T-helper 2 cell treated with Interferon-gamma antibody and Interleukin-4, amounts not matched to agents 100 ng/mL and 5 ng/mL, for 36 hours (primary cell): Measurements from ENCODE around the gene DTWD2. TPM values are rescaled to one million over a fixed set of nuclear protein-coding genes. Genes with fewer than 3 reads are reported as not detected.
"Not testable (repeated sequence)": the region's sequence is repeated elsewhere in the genome, so short reads cannot be mapped to it uniquely, and the experiment has no call there.

Experiments
- intact Hi-C: fragments of 100-400 bp; cut with micrococcal nuclease; formaldehyde crosslinking; loops from one replicate; pipeline ENCODE4 v1.15.1; 2023
- total RNA-seq: library from RNA; stranded (reverse); gene quantifications from 2 replicates; pipeline ENCODE4 v1.2.3, GENCODE V29; 2022

DTWD2 gene
- total RNA-seq, 1 donor from 2014 or later, result 2.8 TPM

GRCh38 chr5:118882666-118883065 lies 105.7 kb downstream of the DTWD2 start:
- intact Hi-C loops, result no loop called here

- intact Hi-C loops, result not testable (repeated sequence)
Measured at GRCh38 chr5:118876852-118877251, 111.5 kb downstream of the DTWD2 start.

DNA sequence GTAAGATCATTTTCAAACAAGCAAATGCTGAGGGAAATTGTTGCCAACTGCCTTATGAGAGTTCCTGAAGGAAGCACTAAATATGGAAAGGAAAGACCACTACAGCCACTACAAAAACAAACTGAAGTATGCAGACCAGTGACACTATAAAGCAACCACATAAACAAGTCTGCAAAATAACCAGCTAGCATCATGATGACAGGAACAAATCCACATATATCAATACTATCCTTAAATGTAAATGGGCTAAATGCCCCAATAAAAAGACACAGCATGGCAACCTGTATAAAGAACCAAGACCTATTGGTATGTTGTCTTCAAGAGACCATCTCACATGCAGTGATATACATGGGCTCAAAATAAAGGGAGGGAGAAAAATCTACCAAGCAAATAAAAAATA lies 113.2 kb downstream of the DTWD2 start:
- intact Hi-C loops, result no loop called here

- intact Hi-C loops, result no loop called here
Measured at GRCh38 chr5:118873417-118873816, 114.9 kb downstream of the DTWD2 start.

DNA sequence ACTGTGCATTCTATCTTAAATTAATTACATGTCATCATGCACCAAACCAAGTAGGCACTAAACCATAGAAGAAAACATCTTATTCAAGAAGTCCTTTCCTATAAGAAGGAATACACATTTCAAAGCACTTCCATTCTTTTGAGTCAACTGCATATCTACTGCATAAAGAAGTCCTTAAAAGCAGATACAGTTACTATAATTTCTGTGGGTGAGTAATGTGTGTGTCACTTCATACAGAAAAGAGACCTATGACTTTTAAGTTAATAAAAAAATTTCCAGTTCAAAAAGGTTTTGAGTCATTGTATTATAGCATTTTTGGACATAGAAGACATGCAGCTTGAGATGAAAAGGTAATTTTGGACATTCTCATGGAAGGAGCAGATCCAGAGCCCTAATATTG lies 125.0 kb downstream of the DTWD2 start:
- intact Hi-C loops, result no loop called here

GRCh38 chr5:118862596-118862995 lies 125.8 kb downstream of the DTWD2 start:
- intact Hi-C loops, result no loop called here

GRCh38 chr5:118857700-118858099 lies 130.6 kb downstream of the DTWD2 start:
- intact Hi-C loops, result no loop called here

DNA sequence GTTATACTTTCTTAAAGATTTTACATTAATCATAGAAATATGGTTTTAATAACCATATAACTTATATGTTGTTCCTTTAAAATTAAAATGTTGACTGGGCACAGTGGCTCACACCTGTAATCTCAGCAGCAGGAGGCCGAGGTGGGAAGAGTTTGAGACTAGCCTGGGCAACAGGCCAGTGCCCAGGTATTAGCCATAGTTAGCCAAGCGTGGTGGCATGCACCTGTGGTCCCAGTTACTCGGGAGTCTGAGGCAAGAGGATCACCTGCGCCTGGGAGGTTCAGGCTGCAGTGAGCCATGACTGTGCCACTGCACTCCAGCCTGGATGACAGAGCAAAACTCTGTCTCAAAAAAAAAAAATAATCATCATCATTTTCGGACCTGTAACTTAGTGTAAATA lies 133.5 kb downstream of the DTWD2 start:
- intact Hi-C loops, result no loop called here

DNA sequence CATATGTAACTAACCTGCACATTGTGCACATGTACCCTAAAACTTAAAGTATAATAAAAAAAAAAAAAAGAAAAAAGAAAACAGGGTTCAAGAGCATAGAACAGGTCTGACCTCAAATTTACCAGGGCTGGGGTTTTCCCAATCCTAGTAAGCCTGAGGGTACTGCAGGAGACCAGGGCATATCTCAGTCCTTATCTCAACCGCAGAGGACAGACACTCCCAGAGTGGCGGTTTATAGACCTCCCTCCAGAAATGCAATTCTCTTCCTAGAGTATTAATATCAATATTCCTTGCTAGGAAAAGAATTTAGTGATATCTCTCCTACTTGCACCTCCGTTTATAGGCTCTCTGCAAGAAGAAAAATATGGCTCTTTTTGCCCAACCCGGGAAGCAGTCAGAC lies 136.6 kb downstream of the DTWD2 start:
- intact Hi-C loops, result not testable (repeated sequence)

DNA sequence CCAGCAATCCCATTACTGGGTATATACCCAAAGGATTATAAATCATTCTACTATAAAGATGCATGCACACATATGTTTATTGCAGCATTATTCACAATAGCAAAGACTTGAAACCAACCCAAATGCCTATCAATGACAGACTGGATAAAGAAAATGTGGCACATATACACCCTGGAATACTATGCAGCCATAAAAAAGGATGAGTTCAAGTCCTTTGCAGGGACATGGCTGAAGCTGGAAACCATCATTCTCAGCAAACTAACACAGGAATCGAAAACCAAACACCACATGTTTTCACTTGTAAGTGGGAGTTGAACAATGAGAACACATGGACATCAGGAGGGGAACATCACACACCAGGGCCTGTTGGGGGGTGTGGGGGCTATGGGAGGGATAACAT lies 138.8 kb downstream of the DTWD2 start:
- intact Hi-C loops, result not testable (repeated sequence)

DNA sequence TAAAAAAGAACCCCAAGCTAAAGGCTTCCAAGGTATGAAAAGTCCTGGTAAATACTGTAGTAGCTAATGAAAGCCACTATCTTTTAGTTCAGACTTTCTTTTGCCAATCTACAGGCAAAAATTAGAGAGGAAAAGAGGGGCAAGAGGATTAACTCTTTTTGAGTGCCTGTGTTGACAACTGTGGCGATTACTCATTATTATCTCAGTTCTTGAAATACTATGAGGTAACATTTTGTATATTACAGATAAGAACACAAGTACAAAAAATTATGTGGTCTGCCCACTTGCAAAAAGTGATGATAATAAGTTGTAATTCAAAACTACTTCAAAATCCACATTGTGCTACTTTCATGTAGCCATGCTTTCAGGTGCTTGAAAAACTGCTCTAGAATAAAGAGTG lies 144.0 kb downstream of the DTWD2 start:
- intact Hi-C loops, result no loop called here

- intact Hi-C loops, result no loop called here
Measured at GRCh38 chr5:118834710-118835109, 153.6 kb downstream of the DTWD2 start.

DNA sequence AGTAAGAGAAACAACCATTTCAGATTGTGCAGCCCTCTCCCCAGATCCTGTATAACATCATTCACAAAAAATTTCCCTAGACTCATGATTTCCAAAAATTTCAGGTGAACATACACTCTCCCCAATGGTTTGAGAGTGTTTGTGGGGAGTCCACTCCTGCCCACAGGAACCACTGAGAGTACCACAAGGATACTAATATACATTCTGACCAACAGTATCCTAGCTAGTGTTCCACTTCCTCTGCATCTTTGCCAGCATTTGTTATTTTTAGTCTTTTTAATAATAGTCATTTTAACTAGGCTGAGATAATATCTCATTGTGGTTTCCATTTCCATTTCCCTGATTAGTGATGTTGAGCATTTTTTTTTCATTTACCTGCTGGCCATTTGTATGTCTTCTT lies 155.4 kb downstream of the DTWD2 start:
- intact Hi-C loops, result no loop called here

- intact Hi-C loops, result no loop called here
Measured at GRCh38 chr5:118825226-118825625, 163.1 kb downstream of the DTWD2 start.

DNA sequence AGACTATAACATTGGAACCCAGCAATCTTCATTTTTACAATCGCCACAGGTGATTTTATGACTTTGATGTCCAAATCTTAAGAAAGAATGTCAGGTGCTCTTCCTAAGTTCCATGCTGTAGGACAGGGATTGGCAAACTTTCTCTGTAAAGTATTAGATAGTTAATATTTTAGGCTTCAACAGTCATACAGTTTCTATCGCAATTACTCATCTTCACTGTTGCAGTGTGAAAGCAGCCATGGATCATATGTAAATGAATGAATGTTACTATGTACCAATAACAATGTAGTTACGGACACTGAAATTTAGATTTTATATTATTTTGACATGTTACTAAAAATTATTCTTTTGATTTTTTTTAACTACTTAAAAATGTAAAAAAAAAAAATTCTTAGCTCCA lies 169.7 kb downstream of the DTWD2 start:
- intact Hi-C loops, result no loop called here

- intact Hi-C loops, result no loop called here
Measured at GRCh38 chr5:118808441-118808840, 179.9 kb downstream of the DTWD2 start.

DNA sequence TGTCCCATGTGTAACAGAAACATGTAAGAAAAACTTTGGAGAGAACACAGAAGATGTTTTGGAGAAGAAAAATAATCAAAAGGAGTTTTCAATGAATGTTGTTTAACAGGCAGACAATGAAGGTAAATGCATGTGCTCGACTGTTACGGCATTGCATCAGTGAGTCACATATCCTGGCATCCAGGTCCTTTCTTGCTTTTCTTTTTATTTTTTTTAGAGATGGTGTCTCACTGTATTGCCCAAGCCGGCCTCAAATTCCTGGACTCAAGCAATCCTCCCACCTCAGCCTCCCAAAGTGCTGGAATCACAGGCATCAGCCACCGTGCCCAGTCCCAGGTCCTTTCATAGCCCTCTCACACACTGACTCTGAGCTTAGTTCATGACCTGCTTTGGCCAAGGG lies 181.8 kb downstream of the DTWD2 start:
- intact Hi-C loops, result no loop called here

- intact Hi-C loops, result no loop called here
Measured at GRCh38 chr5:118802335-118802734, 186.0 kb downstream of the DTWD2 start.

GRCh38 chr5:118796081-118796480 lies 192.3 kb downstream of the DTWD2 start:
- intact Hi-C loops, result no loop called here

DNA sequence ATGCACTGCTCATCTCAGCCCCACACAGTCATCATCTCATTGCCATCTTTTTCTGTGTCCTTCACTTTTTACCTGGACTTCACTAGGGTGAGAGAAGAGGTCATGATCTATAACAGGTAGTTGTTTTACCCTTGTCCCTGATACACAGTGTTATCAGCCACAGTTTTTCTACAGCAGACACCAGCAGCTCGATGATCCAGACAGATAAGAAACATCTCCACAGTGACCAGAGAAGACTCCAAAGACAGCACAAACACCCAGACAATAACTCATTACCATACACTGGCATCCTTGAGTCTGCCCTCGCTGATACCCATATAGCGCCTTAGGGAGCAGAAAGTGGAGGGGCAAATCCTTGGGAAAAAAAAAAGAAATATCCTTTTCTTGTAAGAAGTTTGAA lies 194.1 kb downstream of the DTWD2 start:
- intact Hi-C loops, result no loop called here

DNA sequence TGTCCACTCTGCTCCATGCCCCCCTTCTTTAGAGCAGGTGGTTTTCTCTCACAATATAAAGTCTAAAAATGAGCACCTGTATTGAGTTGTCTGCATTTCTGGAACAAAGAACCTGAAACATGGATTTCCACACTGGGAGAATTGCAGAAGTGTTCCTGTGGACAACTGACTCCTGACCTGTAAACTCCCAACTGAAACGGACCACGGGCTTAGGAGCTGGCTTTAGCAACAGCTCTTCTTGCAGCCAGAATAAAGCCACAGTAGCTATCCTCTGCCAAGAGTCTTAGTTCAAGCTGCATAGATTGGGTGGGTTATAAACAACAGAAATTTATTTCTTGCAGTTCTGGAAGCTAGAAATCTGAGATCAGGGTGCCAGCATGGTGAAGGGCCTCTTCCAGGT lies 194.7 kb downstream of the DTWD2 start:
- intact Hi-C loops, result no loop called here

GRCh38 chr5:118793091-118793490 lies 195.3 kb downstream of the DTWD2 start:
- intact Hi-C loops, result no loop called here

GRCh38 chr5:118791926-118792734 lies 196.2 kb downstream of the DTWD2 start:
- intact Hi-C loops, result loop anchor here (1.0 kb wide), 1 partner anchor 1338 kb away; no protein-coding TSS in a partner anchor
